D721Med (cell line): ENCODE results near the gene SAMD14.
A peak's percentile ranks its signal among the peaks of the same experiment; 100 is the strongest.

Source experiments
- DNase-seq: peaks from one replicate; pipeline ENCODE4 v3.0.0; 2011; ENCODE audit warnings: low spot score; ENCODE audit not compliant: insufficient read length
- FAIRE-seq: peaks from 2 replicates; lab custom pipeline; 2011; peaks lifted over from hg19 to GRCh38; lab: Jason Lieb, UNC
- TF ChIP-seq, protein P1 (sequence below): IDR thresholded peaks from 2 replicates; pipeline ENCODE4 v1.5.1; 2012; ENCODE audit warnings: mild to moderate bottlenecking, control low read depth; ENCODE audit not compliant: insufficient read depth; ENCODE audit errors: missing control alignments

Gene SAMD14

DNA sequence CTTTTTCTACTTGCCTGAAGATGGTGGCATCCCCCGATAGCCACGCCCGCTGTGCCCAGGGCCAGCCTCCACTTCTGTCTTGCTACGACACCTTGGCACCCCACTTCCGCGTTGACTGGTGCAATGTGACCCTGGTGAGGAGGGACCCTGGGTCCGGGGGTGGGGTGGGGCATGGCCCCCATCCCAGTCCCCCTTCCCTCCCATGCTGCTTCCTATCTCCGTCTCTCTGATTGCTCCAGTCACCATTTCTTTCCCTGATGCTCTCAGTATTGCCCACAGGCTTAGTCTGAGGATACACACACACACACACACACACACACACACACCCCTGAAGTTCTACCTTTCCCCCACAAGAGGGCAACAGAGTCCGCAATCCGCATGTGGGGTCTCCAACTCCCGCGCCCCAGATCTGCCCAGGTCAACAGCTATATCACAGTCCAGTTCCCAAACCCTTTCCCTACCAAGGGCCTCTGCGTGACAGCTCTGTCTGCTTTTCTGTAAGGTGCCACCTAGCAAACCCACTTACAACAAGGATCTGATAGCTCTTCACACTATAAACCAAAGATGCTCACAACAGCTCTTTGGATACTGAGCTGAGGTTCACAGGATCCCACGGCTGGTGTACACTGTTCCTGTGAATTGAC is 39.3 kb upstream of the SAMD14 start:
- TF ChIP-seq, protein P1, sequence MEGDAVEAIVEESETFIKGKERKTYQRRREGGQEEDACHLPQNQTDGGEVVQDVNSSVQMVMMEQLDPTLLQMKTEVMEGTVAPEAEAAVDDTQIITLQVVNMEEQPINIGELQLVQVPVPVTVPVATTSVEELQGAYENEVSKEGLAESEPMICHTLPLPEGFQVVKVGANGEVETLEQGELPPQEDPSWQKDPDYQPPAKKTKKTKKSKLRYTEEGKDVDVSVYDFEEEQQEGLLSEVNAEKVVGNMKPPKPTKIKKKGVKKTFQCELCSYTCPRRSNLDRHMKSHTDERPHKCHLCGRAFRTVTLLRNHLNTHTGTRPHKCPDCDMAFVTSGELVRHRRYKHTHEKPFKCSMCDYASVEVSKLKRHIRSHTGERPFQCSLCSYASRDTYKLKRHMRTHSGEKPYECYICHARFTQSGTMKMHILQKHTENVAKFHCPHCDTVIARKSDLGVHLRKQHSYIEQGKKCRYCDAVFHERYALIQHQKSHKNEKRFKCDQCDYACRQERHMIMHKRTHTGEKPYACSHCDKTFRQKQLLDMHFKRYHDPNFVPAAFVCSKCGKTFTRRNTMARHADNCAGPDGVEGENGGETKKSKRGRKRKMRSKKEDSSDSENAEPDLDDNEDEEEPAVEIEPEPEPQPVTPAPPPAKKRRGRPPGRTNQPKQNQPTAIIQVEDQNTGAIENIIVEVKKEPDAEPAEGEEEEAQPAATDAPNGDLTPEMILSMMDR = peak; percentile 68
- FAIRE-seq (no peak), DNase-seq (no peak)

DNA sequence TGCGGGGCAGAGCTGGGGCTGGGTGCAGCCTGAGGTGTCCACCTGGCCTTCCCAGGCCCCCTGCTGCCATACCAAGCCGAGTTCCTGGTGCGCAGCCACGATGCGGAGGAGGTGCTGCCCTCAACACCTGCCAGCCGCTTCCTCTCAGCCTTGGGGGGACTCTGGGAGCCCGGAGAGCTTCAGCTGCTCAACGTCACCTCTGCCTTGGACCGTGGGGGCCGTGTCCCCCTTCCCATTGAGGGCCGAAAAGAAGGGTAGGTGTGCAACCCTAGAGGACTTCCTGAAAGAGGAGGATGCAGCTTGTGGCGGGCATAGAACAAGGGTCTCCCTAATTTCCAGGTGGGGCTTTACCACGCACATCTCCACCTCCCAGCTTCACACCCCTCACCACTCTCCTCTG is 38.4 kb upstream of the SAMD14 start:
- FAIRE-seq = no peak
- TF ChIP-seq, protein P1 = no peak
- DNase-seq = no peak

DNA sequence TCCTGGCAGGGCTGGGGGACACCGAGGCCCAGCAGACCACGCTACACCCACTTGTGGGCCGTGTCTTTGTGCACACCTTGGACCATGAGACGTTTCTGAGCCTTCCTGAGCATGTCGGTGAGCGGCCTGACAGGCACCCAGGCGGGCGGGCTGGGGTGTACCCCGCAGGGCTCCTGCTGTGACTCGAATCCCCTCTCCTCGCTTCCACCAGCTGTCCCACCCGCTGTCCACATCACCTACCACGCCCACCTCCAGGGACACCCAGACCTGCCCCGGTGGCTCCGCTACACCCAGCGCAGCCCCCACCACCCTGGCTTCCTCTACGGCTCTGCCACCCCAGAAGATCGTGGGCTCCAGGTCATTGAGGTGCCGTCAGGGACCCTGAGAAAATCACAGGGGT is 37.4 kb upstream of the SAMD14 start:
- FAIRE-seq (no peak), DNase-seq (no peak)
- TF ChIP-seq, protein P1 = no peak

DNA sequence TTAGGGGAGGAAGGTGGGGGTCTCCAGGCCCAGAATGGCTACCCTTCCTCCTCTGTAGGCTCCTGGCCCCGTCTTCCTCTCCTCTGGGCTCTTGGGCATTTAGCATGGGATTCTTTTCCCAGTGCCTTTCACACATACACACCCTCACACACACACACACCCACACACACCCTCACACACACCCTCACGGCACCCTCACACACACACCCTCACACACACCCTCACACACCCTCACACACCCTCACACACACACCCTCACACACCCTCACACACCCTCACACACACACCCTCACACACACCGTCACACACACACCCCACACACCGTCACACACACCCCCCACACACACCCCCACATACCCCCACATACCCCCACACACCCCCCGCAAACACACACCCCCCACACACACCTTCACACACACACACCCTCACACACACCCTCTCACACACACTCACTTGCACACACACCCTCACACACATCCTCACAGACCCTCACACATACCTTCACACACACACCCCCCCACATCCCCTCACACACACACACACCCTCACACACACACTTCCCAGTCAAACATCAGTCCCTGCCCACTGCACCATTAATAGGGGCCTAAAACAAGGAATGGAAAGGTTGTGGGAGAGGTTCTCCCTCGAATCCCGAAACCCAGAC is 36.7 kb upstream of the SAMD14 start:
- no peak for DNase-seq
- TF ChIP-seq, protein P1 = no peak
- no peak for FAIRE-seq

DNA sequence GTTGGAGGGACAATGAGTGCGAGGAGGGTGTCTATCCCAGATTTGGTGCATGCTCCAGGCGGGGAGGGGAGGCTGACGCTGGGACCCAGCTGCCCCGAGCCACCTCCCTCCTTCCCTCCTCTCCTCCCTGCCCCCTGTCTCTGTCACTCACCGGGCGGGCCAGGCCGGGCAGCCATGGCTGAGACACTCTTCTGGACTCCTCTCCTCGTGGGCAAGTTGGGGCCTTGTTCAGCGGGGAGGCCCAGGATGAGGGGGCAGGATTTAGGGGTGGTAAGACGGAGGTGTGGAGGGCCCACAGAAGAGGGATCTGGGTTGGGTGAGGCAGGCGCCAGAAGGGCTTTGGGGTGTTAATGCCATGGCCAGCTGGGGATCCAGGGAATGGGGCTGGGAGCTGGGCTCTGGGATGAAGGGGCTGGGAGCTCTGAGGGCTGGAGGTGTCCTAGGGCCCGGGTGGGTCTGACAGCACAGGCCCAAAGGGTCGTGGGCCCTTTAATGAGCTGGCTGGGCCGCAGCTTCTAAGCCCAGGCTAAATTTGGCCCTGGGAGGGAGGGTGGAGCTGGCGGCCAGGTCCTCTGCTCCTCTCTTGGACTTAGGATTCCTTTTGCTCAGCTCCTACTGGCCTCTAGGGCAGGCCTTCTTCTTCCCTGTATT is 36.0 kb upstream of the SAMD14 start, which contains the start of gene SGCA:
Gene SGCA, plus strand, starts transcription at position 139 of the 651 bp plus-strand sequence. Its CDS starts 36 bp downstream, at position 175.
- FAIRE-seq (no peak), DNase-seq (no peak)
- TF ChIP-seq, protein P1 = no peak

DNA sequence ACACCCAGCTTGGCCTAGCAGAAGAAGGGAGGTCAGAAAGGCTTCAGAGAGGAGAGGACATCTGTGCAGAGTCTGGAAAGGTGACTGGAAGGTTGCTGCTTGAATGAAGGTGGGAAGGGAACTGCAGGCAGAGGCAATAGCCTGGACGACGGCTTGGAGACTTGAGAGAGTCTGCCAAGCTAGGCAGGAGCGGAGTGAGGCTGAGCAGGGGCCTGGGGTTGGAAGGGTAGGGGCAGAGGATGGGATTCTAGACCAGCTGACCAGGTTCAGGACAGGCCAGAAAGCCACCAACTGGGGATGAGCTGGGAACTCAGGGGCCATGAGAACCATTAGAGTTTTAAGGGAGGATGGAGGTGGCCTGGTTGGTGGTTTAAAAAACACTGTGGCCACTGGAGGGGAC is 35.5 kb upstream of the SAMD14 start:
- no peak for FAIRE-seq
- TF ChIP-seq, protein P1 = no peak
- DNase-seq = no peak
